ENCODE data around the gene SRRT. TPM values are rescaled to one million over a fixed set of nuclear protein-coding genes. Genes with fewer than 3 reads are reported as not detected.
"Not testable (repeated sequence)": the region's sequence is repeated elsewhere in the genome, so short reads cannot be mapped to it uniquely, and the experiment has no call there.

The SRRT gene
- total RNA-seq, 1 experiment from 2014 or later: 116 TPM

DNA sequence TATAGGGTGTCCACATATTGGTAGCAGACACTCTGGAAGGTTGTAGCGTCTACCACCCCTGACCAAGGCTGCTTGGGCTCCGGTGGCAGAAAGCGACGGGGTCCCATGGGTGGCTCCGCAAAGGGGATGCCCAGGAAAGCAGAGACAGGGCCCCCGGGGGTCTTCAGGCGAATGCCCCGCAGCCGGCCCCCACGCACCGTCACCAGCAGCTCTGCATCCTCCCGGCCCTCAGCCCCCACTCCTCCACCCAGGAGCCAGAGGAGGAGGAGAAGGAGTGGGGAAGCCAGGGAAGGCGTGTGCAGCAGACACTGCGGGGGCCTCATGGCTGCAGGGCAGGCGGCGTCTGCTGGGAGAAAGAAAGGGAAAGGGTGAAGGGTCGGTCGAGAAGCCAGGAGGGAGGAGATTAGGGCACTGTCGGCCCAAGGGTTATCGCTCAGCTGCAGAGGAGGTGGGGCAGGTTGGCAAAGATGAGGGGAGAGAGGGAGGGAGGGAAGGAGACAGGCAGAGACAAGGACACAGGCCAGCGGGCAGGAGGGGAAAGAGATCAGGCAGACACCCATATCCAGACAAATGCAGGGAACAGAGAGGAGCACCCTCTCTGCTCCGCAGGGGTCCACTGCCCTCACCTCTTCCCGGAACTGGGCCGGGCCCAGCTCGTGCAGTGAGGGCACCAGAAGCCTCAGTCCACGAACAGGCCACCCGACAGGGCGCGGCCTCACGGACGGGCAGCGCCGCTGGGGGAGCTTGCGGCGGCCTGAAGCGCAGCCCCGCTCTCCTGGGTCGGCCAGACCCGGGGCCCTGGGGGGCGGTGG, 19.2 kb downstream of the SRRT start:
- no peak for DNase-seq (ENCODE audit: low read depth)

DNA sequence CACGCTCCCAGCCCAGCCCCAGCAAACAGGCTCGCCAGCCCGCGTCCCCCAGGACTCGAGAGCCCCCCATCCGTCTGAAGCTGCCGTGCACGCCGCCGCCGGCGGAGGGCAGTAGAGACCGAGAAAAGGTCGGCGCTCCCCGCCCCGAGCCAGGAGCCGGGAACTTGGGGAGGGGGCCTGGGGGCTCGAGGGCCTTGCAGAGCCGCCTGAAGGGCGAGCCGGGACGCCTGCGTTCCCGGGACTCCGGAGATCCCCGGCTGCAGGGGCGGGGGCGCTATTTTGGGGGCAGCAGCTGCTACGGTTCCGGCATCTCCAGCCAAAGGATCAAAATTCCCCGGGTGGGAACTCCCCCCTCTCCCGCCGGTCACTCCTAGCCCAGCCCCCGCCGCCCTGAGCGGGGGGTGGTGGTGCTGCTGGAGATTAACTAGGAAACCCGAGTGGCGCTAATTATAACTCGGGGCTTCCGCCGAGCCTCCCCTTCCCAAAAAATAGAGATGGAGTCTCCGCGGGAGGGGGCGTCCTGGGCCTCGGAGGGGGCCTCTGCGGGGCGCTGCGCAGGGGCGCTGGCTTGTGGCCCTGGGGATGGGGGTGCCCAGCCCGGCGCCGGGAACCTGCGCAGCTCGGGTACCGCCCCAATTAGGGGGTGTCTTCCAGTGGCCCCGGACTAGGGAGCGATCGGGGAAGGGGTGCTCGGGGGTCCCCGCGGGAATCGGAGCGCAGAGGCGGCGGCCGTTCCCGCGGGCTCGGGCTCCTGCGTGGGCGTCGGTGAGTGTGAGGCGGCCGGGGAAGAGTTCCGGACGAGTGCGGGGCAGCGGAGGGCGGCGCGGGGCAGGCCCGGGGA, 20.2 kb downstream of the SRRT start:
- DNase-seq (ENCODE audit: low read depth): peak; percentile 72

DNA sequence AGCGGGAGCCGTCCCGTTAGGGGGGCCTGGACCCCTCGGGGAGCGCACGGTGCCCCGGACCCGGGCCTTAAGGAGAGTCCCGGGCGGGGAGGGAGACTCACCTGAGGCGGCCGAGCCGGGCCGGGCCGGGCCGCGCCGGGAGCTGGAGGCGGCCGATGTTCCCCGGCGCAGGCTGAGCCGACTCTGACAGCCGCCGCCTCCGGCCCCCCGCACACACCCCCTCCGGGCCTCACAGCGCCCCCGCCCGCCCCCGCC, 20.7 kb downstream of the SRRT start, which contains the start of gene ACHE:
TSS of gene ACHE (minus strand) at position 188 of the 255 bp plus-strand sequence. CDS start 1,656 bp downstream, outside the sequence.
- no peak for DNase-seq (ENCODE audit: low read depth)

DNA sequence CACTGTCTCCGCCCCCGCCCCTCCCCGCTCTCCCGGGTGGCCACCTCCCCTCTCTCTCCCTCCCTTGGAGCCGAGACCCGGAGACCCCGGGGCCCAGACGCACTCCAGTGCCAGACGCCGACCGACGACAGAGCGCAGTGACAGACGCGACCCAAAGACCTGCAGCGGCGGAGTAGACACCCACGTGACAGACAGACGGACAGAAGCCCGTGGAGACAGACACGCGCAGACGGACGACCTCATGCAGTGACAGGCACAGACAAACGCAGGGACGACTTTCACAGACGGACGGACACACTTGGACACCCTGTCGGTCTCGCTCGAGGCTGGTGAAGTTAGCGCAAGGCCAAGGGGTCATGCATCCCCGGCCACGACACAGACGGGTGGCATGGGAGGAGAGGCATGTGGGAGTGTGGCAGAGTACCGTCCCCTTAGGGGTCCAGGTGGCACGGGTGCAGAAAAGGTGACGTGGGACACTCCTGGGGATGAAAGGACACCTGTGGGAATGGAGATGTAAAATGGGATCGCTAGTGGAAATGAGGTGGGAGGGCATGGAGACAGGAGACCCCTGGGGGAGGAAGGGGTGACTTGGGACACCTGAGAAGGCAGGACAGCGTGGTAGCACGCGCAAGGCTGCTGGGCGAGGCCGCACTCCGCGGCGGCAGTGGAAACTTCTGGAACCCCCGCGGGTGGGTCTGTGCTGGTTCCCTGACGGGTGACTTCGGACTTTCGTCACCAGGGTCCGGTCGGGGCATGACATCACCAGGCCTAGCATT, 21.2 kb downstream of the SRRT start:
- DNase-seq (ENCODE audit: low read depth): peak; percentile 63

DNA sequence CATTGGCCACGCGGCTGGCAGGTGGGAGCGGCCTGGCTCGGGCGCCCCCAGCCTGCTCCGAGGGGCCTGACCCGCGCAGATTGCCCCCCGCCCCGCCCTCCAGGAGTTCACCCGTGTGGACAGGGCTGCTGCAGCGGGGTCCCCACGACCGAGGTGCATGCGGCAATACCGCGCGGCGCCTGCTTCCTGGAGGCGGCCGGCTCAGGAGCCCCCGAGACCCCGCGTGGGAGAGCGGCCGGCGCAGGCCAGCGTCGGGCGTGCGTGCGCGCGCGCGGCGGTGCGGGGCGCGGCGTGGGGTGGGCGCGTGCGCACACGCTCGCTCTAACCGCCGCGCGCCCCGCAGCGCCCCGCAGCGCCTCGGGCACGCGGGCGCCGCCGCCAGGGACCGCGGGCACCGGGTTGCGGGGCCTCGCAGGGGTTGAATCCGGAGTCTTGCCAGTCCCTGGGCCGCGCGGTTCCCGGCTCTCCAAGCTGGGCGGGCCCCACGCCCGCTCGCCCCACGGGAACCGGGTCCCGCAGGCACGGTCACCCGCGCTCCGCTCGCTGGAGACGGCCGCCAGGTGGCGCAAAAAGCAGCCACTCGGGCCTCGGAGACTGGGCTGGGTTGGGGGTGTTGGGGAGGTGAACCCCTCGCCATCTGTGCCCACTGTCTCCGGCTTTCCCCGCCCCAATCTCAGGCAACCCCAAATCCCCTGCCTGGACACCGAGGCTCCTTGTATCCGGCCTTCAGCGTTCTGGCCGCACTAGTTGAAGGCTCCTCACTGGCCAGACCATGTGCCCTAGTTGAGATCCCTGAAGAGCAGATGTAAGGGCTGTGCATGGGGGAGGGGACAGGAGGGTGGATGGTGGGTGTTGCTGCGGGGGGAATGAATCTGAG, 22.1 kb downstream of the SRRT start:
- DNase-seq (ENCODE audit: low read depth): peak; percentile 49

DNA sequence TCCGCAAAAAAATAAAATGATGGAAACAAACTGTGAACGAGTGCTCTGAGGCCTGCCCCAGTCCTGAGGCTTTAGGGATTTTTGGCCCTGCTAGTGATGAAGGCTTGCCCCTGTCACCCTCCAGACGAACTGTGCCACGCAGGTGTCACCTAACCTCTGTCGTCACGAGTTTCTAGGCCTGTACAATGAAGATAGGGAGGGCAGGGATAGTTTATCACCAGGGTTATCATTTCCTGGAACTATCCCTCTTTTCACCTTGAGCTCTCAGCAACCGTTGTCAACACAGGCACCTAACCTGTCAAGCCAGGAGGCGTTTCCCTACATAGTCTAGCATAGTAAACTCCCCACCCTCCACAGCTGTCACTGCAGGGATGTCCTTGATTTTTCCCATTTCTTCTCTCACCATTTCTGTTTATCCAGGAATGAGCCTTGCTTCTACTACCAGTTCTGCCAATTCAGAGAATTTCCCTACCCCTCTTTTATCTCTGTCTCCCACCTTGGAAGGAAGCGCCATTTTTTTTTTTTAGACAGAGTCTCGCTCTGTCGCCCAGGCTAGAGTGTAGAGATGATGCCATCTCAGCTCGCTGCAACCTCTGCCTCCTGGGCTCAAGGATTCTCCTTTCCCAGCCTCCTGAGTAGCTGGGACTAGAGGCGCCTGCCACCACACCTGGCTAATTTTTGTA, 23.0 kb downstream of the SRRT start:
- no peak for DNase-seq (ENCODE audit: low read depth)

DNA sequence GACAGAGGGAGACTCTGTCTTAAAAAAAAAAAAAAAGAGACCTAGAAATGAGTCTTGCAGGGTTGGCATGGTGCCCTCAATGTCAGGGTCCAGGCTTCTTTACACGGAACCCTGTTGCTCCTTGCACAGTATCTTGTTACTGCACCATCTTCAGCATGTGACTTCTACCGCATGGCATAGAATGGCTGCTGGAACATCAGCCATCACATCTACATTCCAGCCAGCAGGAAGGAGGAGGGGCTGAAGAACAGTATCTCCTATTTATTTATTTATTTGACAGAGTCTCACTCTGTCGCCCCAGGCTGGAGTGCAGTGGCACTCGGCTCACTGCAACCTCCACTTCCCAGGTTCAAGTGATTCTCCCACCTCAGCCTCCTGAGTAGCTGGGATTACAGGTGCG, 24.5 kb downstream of the SRRT start:
- DNase-seq (ENCODE audit: low read depth): no peak

DNA sequence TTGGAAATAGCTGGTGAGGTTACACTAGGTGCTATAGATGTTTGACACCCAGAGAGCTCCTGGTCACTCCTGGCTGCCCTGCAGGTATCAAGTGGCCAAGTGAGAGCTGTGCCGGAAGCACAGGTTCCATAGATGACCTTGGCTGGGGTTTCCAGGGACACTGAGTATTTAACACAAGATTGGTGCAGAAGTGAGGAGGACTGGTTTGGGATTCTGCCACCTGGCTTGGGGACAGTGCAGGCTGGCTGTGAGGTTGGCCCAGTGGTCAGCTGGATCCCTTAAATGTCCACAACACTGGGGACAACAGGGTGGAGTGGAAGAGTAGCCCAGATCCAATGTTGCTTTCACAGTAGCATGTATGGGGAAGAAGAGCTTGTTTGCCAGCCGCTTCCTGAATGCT, 26.1 kb downstream of the SRRT start:
- no peak for DNase-seq (ENCODE audit: low read depth)

DNA sequence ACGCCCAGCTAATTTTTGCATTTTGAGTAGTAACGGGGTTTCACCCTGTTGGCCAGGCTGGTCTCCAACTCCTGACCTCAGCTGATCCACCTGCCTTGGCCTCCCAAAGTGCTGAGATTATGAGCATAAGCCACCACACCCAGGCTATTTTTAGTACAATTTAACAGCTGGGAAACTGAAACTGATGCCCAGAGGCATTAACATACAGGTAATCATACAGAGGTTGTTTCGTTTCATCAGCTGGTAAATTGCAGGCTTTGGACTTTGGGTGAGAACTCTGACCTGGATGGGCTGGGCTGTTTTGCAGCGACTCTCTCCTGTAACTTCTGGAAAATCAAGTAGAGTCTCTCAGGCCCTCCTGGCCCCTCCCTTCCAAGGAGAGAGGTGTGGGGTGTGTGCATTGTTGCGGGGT, 27.0 kb downstream of the SRRT start:
- DNase-seq (ENCODE audit: low read depth): no peak

DNA sequence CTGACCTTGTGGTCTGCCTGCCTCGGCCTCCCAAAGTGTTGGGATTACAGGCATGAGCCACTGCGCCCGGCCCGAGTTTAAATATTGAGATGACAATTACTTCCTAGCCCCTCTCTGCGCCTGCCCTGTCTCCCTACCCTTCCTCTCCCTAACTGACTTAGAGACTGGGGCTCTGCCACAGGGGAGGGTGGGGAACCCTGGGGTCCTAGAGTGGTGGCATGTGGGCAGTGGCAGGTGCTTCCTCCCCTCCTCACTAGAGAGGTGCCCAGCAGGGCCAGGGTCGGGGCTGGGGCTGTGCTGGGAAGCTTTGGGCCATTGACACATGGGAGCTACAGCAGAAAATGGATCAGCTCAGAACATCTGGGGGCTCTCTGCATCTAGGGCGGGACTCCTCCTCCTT, 27.7 kb downstream of the SRRT start:
- no peak for DNase-seq (ENCODE audit: low read depth)

DNA sequence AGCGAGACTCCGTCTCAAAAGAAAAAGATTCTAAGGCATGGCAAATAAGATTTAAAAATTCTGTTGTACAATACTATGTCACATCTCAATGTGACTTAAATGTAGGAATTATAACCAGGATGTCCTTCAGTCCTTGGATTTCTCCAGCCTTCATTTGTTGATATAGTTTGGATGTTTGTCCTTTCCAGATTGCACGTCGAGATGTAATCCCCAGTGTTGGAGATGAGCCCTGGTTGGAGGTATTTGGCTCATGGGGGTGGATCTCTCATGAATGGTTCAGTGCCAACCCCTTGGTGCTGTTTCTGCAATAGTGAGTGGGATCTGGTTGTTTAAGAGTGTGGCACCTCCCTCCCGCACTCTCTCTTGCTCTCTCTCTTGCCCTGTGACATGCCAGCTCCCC, 33.6 kb downstream of the SRRT start:
- no peak for DNase-seq (ENCODE audit: low read depth)

DNA sequence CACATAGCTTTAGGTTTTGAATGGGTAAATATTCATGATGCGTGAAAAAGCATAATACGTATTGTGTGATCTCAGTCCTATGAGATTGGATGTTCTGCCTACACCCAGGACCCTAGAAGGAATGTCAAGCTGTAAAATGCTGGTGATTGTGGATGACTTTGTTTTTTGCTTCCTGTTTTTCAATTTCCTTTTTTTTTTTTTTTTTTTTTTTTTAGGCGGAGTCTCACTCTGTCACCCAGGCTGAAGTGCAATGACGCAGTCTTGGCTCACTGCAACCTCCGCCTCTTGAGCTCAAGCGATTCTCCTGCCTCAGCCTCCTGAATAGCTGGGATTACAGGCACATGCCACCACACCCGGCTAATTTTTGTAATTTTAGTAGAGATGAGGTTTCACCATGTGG, 35.5 kb downstream of the SRRT start:
- DNase-seq (ENCODE audit: low read depth): not testable (repeated sequence)

DNA sequence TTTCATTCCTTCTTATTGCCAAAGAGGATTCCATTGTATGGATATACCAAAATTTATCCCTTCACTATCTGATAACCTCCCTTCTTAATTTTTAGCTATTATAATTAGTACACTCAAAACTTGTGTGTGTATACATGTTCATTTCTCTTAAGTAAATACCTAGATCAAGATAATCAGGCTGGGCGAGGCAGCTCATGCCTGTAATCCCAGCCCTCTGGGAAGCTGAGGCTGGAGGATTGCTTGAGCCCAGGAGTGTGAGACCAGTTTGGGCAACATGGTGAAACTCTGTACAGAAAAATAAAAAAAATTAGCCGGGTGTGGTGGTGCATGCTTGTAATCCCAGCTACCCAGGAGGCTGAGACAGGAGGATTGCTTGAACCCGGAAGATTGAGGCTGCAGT, 36.6 kb downstream of the SRRT start:
- no peak for DNase-seq (ENCODE audit: low read depth)

DNA sequence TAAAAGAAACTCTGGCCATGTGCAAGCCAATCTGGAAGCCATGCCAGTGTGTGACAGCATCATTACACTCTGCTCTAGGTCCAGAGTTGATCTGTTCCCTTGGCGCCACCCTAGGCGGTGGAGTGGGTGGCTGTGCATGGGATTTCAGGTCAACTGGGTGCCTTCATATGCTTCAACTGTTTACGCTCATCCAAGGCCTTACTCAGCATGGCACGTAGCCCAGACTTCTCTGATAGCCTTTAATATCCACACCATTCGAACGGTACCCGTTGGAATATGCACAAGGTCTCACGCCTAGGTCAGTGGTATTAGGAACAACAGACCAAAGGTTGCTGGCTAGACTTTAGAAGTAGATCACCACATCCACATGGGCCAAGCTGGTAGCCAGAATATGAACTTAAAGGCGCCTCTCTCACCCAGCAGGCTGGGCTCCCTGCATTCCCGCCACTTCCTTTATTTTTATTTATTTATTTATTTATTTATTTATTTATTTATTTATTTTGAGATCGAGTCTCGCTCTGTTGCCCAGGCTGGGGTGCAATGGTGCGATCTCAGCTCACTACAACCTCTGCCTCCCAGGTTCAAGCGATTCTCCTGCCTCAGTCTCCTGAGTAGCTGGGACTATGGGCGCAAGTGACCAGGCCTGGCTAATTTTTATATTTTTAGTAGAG, 39.4 kb downstream of the SRRT start:
- no peak for DNase-seq (ENCODE audit: low read depth)

DNA sequence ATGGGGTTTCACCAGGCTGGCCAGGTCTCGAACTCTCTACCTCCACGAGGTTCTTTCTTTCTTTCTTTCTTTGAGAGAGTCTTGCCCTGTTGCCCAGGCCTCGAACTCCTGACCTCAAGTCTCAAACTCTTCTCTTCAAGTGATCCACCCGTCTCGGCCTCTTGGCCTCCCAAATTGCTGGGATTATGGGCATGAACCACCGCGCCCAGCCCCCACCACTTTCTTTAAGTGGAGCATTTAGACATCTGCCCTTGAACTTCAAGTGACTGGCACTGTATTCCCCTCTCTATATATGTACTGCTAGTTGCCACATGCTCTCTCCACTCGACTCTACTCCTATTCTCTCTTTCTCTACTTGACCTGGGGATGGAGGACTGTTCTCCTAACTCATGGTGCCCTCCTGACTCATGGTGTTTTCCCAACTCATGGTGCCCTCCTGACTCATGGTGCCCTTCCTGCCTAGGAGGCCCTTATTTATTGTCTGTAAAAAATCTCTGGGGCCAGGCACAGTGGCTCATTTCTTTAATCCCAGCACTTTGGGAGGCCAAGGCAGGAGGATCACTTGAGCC, 40.1 kb downstream of the SRRT start:
- peak; percentile 80 for DNase-seq (ENCODE audit: low read depth)

DNA sequence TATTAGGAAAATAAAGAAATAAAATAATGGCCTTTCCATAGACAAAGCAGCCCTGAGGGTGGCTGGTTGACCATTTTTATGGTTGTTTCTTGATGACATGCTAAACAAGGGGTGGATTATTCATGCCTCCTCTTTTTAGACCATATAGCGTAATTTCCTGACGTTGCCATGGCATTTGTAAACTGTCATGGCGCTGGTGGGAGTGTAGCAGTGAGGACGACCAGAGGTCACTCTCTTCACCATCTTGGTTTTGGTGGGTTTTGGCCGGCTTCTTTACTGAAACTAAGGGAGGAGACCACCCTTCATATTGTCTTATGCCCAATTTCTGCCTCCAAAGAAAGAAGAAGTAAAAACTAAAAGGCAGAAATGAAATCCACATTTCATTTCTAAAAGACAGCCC, 44.4 kb downstream of the SRRT start:
- DNase-seq (ENCODE audit: low read depth): not testable (repeated sequence)

DNA sequence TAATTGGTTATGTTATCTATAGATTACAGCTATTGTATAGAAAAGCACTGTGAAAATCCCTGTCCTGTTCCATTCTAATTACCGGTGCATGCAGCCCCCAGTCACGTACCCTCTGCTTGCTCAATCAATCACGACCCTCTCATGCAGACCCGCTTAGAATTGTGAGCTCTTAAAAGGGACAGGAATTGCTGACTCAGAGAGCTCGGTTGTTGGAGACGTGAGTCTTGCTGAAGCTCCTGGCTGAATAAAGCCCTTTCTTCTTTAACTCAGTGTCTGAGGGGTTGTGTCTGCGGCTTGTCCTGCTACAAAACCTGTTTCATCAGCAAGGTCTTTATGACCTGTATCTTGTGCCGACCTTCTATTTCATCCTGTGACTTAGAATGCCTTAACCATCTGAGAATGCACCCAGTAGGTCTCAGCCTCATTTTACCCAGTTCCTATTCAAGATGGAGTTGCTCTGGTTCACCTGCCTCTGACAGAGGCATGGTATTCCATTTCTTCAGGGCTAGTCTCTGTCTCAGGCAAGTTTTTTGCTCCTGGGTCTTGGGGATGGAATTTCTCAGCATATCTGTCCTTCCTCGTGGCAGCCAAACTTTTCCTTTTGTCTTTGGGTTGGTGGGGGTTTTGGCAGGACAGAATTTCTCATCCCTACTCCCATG, 45.0 kb downstream of the SRRT start:
- not testable (repeated sequence) for DNase-seq (ENCODE audit: low read depth)

DNA sequence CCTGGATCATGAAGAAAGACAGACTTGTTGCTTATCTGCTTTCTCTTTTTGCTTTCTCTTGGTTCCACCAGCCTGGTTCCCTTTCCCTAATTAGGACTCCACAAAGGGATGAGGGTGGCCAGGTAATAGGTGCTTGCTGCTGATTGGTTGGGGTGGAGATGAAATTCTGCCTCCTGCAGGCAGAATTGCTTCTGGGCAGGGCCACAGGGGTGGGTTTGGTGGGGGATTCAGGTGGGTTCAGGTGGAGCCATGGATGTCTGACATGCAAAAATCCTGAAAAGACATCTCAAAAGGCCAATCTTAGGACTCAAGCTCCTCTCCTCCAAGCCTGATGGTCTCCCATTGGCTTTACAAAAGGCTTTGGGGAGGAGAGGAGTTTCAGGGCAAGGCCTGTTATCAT, 46.1 kb downstream of the SRRT start:
- no peak for DNase-seq (ENCODE audit: low read depth)

DNA sequence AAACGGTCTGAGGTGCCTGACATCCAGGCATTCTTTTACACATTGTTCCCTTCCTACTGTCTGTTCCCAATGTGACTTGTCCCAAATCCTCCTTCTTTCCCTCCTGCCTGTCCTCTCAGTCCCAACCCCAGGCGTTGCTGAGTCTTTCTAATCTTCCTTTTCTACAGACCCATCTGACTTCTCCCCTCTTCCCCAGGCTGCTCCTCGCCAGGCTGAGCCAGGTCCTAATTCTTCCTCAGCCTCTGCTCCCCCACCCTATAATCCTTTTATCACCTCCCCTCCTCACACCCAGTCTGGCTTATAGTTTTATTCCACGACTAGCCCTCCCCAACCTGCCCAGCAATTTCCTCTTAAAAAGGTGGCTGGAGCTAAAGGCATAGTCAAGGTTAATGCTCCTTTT, 48.7 kb downstream of the SRRT start:
- not testable (repeated sequence) for DNase-seq (ENCODE audit: low read depth)

Measured in Daoy (cell line).